Brain microvascular endothelial cell (primary cell): ENCODE data around the gene C3.

ENCODE experiments used
- DNase-seq: peaks from one replicate; pipeline ENCODE4 v3.0.0-alpha.2; 2020
- H3K27ac ChIP-seq: fragments of 250-450 bp; sonication (Bioruptor Pico); 2 replicates; pipeline ENCODE4 v1.5.1; 2020; ENCODE audit warnings: mild to moderate bottlenecking, moderate library complexity
- H3K27me3 ChIP-seq: fragments of 250-450 bp; sonication (Bioruptor Pico); replicated peaks from 2 replicates; pipeline ENCODE4 v1.5.1; 2020; ENCODE audit warnings: mild to moderate bottlenecking
- H3K36me3 ChIP-seq: fragments of 250-450 bp; sonication (Bioruptor Pico); replicated peaks from 2 replicates; pipeline ENCODE4 v1.5.1; 2020; ENCODE audit warnings: mild to moderate bottlenecking
- H3K4me3 ChIP-seq: 2 replicates; pipeline ENCODE4 v1.5.1; 2011; ENCODE audit warnings: low read depth, mild to moderate bottlenecking, control low read depth, low read length, moderate library complexity
- CTCF ChIP-seq: IDR thresholded peaks from 2 replicates; pipeline ENCODE4 v1.5.1; 2011; ENCODE audit warnings: low read depth, mild to moderate bottlenecking, moderate library complexity, low read length, control low read depth, inconsistent platforms; ENCODE audit errors: missing control alignments
- in situ Hi-C: cut with HindIII; loops from 2 replicates; pipeline ENCODE4 v1.10.0; 2017; ENCODE audit warnings: low sequenced_read_pairs, low pct_ligation_motif_present

Gene C3

GRCh38 chr19:6690160-6690885 is 30.1 kb downstream of the C3 start:
- H3K4me3 ChIP-seq: no peak overlapping the region
- TF ChIP-seq CTCF: no peak
- in situ Hi-C loops: no loop called here
- H3K27ac ChIP-seq: no peak overlapping the region
- no peak for DNase-seq
- H3K27me3 ChIP-seq: no peaks in the 10 kb centered on the region
- H3K36me3 ChIP-seq: no peaks in the 10 kb centered on the region

DNA sequence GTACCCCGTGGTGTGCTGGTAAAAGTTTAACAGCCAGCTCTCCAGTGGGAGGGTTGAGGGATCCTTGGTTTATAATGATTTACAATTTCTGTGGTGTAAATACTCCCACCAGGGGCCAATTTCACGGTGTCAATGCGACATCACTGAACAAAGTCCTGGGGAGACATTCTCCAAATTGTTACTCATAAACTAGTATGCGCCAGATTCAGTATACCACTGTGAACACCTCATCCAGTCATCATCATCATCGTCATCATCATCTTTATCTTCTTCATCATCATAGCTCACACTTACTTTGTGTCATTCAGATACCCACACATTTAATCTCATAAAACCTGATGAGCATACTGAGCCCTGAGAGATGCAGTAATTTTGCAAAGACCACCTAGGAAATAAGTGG is 33.3 kb downstream of the C3 start:
- Histone ChIP-seq H3K36me3 (no peaks in the 10 kb centered on the region), H3K27me3 (no peaks in the 10 kb centered on the region), H3K4me3 (no peak overlapping the region), H3K27ac (no peak overlapping the region)
- no peak for TF ChIP-seq CTCF
- in situ Hi-C loops: no loop called here
- DNase-seq: no peak

DNA sequence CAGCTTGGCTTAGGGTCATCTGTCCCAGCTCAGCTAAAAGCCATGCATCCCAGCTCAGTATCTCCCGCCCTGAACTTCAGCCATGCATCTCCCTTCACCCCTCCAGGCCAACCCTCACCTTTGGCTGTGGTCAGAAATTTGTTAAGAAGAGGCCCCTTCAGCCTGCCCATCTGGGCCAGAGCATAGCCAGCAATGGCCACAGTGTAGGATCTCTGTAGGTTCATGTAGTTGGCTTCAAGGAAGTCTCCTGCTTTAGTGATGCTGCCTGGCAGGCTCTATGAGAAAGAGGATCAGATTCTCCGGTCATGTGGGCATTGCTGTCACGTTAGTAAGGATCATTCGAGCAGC is 33.8 kb downstream of the C3 start:
- no peak for DNase-seq

GRCh38 chr19:6685962-6686627 is 34.4 kb downstream of the C3 start:
- no peak for TF ChIP-seq CTCF
- Histone ChIP-seq H3K4me3 (no peak overlapping the region), H3K27ac (no peak overlapping the region), H3K27me3 (no peaks in the 10 kb centered on the region), H3K36me3 (no peaks in the 10 kb centered on the region)
- no peak for DNase-seq
- in situ Hi-C loops: no loop called here

More for the DNA sequence above, 33.8 kb downstream of the C3 start:
- TF ChIP-seq CTCF: no peak
- H3K27me3 ChIP-seq: no peaks in the 10 kb centered on the region
- no peaks in the 10 kb centered on the region for H3K36me3 ChIP-seq
- in situ Hi-C loops: no loop called here
- no peak overlapping the region for H3K27ac ChIP-seq
- no peak overlapping the region for H3K4me3 ChIP-seq

DNA sequence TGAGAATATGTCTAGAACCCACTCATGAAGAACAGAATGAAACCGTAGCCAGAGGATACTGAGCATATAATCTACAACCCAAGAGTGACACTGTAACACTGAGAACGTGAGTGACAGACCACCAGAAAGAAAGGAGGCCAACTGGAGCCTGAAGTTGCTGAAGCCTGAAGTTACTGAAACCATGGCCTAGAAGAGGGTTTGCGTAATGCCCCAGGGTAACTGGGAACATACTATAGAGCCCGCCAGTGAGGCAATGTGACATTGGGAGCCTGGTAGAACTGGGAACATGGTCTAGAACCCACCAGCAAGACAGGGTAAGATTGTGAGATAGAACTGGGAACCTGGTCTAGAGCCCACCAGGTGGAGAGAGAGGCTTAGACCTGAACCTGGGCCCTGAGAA is 35.0 kb downstream of the C3 start:
- Histone ChIP-seq H3K27ac (no peak overlapping the region), H3K36me3 (no peaks in the 10 kb centered on the region), H3K4me3 (no peak overlapping the region), H3K27me3 (no peaks in the 10 kb centered on the region)
- DNase-seq: no peak
- no peak for TF ChIP-seq CTCF
- in situ Hi-C loops: no loop called here
